ENCODE data around the gene TCF15. TPM values are rescaled to one million over a fixed set of nuclear protein-coding genes. Genes with fewer than 3 reads are reported as not detected.
"Not testable (repeated sequence)": the region's sequence is repeated elsewhere in the genome, so short reads cannot be mapped to it uniquely, and the experiment has no call there.

TCF15 gene
- total RNA-seq, 1 donor from 2014 or later = 11.8 TPM

DNA sequence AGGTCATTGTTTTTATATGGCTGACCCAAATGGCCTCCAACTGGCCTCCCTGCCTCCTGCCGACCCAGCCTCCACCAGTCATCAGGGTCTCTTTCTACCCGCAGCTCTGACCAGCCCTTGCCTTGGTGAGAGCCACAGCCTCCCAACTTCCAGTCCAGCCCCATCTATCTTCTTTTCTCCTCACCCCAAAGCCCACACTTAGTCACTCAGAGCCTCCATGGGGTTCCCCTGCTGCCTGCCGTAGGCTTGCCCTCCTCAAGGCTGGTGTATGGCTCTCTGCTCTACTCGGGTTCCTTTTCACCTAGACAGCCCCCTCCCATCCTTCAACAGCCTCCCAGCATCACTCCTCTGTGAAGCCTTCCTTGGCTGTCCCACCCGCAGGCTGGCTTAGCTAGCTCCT is 18.2 kb downstream of the TCF15 start:
- no peak for DNase-seq
- intact Hi-C loops (cut with micrococcal nuclease) = no loop called here

DNA sequence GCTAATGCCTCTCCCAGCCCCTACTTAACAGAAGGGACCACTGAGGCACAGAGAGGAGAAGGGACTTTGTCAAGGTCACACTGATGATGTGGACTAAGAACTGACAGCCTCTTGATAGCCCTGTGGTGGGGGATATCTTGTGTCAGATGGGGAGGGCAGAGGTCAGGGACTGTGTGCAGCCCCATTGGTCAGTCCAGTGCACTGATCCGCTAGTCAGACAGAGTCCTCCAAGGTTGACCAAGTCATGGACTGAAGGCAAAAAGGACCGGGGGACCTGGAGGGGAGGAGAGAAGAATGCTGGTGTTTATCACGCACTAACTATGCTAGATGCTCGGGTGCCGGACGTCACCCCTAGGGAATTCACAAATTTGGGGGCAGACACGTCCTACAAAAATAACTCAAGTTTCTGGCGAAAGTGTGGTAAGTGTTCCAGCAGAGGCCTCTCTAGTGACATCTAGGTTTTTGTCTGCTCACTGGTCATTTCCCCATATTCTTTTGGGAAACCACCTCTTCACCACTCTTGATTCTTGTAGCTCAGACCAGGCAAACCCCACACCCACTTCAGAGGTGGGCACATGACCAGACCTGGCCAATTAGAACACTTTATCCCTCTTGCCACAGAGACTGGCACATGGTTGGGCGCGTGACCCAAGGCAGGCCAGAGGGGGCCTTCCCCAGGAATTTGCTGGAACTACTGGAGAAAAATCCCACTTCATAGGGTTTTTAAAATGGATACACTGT is 21.0 kb downstream of the TCF15 start:
- DNase-seq = no peak
- intact Hi-C loops (cut with micrococcal nuclease) = no loop called here
- peak; percentile 24 for ATAC-seq

More for the DNA sequence above, 18.2 kb downstream of the TCF15 start:
- ATAC-seq = no peak

DNA sequence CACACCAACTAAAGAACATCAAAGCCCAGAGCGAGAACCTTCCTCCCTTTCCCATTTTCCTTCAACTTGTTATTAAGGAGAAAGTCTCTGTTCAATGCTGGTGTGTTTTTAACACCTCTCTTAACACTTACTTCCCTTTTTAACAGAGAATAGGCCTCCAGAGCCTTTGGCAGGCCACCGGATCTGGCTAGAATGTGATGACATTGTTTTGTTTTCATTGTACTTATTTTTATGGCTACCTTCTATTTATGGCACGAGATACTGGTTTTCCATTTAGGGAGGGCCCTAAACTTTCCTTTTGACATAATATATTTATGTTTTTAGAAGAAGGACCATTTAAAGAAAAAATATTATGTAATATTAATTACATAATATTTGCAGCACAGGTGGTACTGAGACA is 21.6 kb downstream of the TCF15 start:
- ATAC-seq (peak; percentile 58), DNase-seq (no peak)
- intact Hi-C loops (cut with micrococcal nuclease) = no loop called here

DNA sequence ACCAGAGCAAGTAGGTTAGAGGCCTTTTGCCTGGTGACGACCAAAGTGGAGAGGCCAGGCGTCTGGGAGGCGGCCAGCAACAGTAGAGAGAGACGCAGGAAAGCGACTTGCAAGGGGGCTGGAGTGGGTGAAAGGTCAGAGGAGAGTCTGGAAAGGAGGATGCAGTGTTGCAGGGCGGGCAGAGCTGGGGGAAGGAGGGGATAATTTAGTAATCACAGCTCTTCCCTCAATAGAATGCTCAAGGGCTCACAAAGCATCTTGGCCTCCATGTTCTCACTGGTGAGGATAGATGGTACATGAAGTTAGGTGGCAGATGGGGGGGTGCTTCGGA is 25.2 kb downstream of the TCF15 start:
- intact Hi-C loops (cut with micrococcal nuclease) = no loop called here
- no peak for DNase-seq

DNA sequence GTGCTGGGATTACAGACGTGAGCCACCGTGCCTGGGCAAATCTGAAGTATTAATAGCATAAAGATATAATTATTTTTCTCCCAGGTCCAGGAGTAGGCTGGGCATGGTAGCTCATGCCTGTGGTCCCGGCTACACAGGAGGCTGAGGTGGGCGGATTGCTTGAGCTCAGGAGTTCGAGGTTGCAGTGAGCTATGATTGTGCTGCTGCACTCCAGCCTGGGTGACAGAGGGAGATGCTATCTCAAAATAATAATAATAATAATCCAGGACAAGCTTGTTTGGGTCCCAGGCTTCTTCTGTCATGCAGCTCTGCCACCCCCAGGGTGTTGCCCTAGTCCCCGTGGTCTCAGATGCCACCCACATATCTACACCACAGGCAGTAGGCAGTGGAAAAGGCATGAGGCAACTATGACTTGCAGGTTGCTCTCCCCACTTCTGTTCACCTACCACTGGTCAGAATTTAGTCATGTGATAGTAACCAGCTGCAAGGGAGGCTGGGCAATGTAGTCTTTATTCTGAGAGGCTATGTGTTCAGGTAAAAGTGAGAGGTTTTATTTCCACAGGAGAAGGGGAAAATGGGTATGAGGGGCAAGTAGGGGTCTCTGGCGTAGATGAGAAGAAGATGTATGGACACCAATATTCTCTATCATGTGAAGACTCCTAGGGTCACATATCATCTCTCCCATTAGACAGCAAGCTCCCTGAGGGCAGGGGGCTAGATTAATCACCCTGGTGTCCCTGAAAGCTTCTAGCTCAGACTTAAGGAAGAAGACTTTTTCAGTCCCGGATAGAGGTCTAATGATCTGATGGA is 25.7 kb downstream of the TCF15 start:
- intact Hi-C loops (cut with micrococcal nuclease) = no loop called here
- no peak for DNase-seq
- ATAC-seq = peak; percentile 44

More for the DNA sequence above, 25.2 kb downstream of the TCF15 start:
- no peak for ATAC-seq

DNA sequence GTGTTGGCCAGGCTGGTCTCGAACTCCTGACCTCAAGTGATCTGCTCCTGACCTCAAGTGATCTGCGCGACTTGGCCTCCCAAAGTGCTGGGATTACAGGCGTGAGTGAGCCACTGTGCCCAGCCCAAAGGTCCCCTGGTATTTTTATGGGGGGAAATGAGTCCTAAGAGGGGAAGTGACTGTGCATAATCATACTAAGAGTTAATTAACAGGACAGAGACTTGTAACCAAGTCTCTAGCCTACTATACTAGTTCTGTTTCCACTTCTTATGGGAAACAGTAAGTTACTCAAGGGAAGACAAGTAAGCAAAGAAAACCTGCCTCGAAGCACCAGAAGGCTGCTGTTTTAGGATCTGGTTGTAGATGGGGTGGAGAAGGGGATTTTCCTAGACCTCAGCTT is 27.9 kb downstream of the TCF15 start:
- intact Hi-C loops (cut with micrococcal nuclease) = no loop called here
- DNase-seq (no peak), ATAC-seq (no peak)

DNA sequence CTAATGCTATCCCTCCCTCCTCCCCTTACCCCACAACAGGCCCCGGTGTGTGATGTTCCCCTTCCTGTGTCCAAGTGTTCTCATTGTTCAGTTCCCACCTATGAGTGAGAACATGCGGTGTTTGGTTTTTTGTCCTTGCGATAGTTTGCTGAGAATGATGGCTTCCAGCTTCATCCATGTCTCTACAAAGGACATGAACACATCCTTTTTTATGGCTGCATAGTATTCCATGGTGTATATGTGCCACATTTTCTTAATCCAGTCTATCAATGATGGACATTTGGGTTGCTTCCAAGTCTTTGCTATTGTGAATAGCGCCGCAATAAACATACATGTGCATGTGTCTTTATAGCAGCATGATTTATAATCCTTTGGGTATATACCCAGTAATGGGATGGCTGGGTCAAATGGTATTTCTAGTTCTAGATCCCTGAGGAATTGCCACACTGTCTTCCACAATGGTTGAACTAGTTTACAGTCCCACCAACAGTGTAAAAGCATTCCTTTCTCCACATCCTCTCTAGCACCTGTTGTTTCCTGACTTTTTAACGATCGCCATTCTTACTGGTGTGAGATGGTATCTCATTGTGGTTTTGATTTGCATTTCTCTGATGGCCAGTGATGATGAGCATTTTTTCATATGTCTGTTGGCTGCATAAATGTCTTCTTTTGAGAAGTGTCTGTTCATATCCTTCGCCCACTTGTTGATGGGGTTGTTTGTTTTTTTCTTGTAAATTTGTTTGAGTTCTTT is 31.0 kb downstream of the TCF15 start:
- intact Hi-C loops (cut with micrococcal nuclease); ATAC-seq; DNase-seq: not testable (repeated sequence)

DNA sequence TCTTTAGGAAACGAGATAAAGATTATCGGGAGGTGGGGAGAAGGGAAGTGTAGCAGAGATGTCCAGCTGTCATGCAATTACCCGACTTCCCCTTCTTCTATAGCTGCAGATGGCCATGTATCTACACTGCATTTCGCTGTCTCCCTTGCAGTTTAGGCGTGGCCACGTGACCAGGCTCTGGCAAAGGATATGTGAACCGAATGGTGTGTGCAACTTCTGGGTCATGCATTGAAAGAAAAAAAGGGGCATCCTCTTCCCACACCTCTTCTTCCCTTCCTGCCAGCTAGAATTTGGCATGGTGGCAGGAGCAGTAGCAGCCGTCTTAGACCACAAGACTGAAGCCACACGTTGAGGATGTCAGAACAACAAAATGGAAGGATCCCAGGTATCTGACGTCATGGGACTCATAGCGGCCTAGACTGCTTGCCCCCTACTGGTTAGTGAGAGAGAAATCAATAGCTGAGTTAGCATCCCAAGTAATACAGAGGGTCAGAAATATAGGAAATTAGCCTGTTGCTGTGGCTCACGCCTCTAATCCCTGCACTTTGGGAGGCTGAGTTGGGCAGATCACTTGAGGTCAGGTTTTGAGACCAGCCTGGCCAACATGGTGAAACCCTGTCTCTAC is 32.8 kb downstream of the TCF15 start:
- ATAC-seq = no peak
- intact Hi-C loops (cut with micrococcal nuclease) = no loop called here

DNA sequence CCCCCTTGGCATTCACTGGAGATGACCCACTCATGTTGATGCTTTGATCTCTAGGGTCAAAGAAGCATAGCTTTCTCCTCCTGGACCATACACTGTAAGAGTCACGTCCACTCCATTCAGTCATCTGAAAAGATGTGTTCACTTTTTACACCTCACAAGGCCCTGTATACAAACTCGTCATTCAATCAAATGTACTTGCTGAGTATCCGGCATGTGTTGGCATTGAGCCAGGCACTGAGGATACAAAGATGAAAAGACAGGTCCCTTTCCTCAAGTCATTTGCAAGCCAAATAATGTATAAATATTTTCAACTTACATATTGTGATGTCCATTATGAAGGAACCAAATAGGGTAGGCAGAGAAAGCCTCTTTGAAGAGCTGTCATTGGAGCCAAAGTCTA is 34.0 kb downstream of the TCF15 start:
- ATAC-seq (no peak), DNase-seq (no peak)
- intact Hi-C loops (cut with micrococcal nuclease) = no loop called here

More for the DNA sequence above, 32.8 kb downstream of the TCF15 start:
- DNase-seq = no peak

DNA sequence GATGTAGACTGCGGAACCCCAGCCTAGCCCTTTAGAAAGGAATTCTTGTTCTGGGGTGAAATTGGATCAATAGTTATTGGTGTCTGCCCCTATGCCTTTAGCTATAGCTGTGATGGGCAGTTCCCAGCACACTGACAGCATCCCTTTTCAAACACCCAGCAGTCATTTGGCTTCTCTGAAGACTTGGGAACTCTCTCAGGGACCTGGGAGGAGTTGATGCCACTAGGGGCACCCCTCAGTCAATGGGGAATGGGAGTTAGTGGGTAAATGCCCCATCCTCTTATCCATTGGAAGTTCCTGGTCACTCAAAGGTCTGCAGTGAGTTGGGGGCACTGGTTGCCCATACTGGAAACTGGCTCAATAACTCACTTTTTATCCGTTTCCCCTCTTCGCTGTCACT is 34.9 kb downstream of the TCF15 start:
- intact Hi-C loops (cut with micrococcal nuclease) = no loop called here
- DNase-seq (no peak), ATAC-seq (no peak)

DNA sequence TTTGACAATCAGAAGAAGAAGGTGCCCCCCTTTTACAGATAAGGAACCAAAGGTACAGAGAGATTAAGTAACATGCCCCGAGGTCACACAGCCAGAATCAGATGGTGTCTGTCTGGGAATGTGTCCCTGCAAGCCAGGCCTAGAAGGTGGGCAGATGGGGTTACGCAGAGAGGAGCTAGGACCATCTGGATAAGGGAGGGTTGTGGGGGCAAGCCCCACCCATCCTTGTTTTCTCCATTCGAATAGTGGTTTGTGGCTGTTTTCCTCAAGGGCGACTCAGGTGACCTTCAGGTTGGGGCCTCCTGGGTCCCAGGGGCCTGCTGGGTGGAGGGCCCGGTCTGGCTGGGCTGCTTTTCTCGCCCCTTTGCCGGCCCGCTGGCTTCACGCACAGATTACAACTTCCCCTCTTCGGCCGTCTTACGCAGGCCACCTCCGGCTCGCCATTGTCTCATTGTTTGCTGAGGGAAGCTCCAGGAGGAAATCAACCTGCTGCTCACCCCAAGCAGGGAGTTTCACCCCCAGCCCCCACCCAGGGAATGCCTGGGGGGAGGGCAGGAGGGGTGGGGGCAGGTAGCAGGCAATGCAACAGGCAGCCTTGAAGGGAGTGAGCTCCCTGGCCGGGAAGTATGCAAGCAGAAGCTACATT is 35.7 kb downstream of the TCF15 start:
- intact Hi-C loops (cut with micrococcal nuclease) = no loop called here
- ATAC-seq (peak; percentile 28), DNase-seq (peak; percentile 48)

DNA sequence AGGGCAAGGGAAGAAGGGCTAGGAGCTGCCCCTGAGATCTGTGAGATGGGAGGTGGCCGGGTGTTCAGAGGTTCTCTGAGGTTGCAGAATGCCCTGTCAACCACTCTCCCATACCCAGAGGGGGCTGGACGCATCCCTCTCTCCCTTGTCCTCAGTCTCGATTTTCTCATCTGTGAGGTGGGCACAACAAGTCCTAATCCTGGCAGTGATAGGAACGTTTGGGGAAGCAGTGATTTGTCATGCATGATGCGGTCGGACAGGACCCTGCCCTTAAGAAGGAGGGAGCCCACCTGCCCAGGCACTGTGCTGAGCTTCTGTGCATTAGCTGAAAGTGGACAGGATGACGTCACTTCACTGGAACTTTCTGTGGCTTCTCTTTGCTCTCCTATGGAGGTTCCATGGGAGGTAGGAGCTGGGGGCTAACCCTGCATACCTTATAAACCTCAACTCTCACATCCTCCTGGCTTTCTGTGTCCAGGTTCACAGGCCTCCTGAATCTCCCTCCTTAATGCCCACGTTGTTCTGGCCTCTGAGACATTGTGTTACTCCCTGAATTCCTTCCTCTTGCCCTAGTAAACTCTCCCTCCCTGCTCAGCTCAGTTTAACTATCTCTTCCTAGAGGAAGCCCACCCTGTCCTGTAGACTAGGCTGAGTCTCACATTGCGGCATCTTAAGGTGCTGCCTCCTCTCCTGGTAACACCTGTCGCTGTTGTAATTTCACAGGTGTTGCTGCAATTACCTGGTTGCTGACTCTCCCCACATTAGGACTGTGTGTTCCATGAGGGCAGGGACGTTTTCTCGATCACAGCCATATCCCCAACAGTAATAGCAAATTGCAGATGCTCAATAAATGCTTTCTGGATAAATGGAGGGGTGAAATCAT is 36.5 kb downstream of the TCF15 start:
- intact Hi-C loops (cut with micrococcal nuclease) = no loop called here
- DNase-seq = no peak
- ATAC-seq = no peak

DNA sequence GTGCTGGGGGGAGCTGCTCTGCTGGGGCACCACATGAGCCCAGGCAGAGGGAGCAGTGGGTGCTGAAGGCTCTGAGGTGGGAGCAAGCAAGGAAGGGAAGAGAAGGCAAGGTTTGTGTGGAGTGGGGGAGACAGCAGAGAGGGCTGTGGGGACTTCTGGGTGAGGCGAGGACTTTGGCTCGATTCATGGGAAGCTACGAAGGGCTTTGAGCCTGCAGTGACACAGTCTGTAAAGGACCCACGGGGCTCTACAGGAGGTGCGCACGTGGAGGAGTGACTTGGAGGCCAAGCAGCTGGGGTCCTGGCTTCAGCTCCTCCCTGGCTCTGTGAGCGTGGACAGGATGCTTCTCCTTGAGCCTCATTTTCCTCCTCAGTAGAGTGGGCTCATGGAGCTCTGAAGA is 37.4 kb downstream of the TCF15 start:
- intact Hi-C loops (cut with micrococcal nuclease) = no loop called here
- ATAC-seq (peak; percentile 4), DNase-seq (no peak)

DNA sequence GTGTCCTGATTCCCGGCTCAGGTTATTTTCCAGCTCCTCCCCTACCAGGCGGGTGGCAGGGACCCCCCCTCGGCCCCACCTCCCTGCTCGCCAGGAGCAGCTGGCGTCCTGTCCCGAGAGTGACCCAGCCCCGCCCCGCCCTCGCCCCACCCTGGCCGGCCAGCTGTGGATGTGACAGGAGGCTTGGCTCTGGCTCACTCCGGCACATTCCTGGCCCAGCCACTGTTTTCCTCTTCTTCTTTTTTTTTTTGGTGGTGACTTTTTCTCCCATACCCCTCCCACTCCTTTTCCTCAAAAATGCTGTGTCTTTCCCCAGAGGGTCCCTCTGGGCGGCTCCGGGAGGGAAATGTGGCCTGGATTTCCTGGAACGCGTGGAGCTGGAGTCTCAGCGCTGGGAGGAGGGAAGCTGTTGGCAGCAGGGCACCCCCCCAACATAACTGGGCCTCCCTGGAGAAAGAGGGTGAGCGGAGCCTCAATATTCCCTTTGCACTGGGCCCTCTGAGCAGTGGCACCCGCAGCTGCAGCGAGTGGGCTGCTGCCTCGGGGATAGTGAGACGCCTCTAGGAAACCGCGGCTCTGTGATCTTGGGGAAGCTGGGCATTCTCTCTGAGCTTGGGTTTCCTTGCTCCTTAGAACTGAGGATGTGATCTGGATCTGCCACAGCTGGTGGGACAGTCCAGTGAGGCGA is 38.2 kb downstream of the TCF15 start:
- peak; percentile 80 for ATAC-seq
- intact Hi-C loops (cut with micrococcal nuclease) = no loop called here
- peak; percentile 87 for DNase-seq

DNA sequence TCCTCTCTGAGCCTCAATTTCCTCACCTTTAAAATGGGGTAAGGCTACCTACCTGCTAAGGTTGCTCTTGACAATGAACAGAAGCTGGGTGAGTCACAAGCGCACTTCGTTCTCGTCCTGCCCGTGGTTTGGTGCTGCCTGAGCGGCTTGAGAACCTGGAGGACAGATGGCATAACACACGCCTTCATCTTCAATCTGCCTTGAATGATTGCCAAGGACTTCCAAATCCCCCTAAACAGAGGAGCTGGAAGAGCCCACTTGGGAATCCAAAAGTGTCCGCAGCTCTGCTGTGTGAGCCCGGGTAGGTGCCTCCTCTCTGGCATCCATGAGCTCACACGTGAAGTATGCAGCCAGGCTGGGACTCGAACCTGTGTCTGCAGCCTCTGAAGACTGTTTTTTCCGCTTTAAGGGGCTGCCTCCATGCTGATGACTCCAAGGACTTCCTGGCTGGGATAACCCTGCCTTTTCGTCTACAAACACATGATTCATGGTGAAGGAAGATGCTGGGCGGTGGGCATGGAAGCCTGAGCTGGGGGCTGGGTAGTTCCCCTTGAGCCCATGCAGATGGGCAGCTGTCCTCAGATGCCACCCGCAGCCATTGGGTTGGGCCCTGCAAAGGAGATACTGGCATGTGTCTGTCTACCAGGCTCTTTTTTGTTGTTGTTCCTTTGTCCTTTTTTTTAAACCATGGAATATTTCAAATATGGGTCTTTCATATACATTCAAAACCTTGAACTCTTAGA is 41.3 kb downstream of the TCF15 start:
- intact Hi-C loops (cut with micrococcal nuclease) = no loop called here
- peak; percentile 3 for ATAC-seq
- DNase-seq = no peak

DNA sequence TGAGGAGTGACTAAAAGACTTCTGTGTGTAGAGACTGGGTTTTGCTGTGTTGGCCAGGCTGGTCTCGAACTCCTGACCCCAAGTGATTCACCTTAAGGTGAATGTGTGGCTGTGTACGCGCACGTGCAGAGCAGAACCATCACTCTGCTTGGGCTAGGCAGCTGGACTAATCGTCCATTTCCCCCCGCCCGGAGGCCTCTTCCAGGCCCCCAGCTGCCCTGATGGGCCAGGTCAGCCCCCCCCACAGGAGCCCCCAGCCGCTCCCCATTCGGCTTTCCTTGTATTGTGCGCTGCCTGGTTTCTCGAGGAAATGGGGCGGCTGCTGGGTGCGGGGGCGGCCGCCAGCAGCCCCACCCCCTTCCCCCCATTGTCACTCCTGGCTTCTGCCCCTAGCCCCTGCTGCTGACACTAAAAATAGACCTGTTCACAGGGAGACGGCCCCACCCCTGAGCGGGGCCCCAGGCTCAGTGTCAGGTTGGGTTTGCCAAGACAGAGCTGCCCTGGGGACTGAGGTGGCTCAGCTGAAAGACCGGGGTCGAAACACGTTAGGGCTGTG is 41.9 kb downstream of the TCF15 start:
- intact Hi-C loops (cut with micrococcal nuclease) = no loop called here
- ATAC-seq (peak; percentile 84), DNase-seq (peak; percentile 80)

DNA sequence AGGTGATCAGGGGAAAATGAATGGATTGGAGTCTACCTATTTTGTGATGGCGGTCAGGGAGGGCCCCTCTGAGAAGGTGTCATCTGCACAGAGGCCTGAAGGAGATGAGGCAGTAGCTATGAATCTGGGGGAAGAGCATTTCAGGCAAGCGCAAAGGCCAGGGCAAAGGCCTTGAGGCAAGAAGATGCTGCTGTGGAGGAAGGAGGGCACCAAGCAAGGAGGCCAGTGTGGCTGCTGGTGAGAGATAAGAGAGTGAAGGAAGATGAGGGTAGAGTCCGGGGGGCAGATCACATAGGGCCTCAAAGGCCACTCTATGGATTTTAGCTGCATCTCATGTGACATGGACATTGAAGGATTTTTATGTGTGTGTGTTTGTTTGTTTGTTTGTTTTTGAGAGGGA is 45.9 kb downstream of the TCF15 start:
- DNase-seq (no peak), ATAC-seq (no peak)
- intact Hi-C loops (cut with micrococcal nuclease) = loop anchor here (5.0 kb wide), 2 partner anchors 78 to 173 kb away; no protein-coding TSS in a partner anchor
